Glutamatergic neuron (in vitro differentiated cells): ENCODE results near the gene HOOK2. TPM values are rescaled to one million over a fixed set of nuclear protein-coding genes. Genes with fewer than 3 reads are reported as not detected.

Experiments used
- DNase-seq: peaks from one replicate; pipeline ENCODE4 v3.0.0; 2022
- H3K27ac Mint-ChIP-seq: one replicate; pipeline ENCODE4 v1.8.0; 2020; ENCODE audit warnings: mild to moderate bottlenecking, mixed read lengths, inconsistent platforms; ENCODE audit not compliant: unreplicated experiment
- H3K27me3 Mint-ChIP-seq: one replicate; pipeline ENCODE4 v1.8.0; 2020; ENCODE audit warnings: mild to moderate bottlenecking, moderate library complexity, mixed read lengths, inconsistent platforms; ENCODE audit not compliant: unreplicated experiment
- H3K36me3 Mint-ChIP-seq: one replicate; pipeline ENCODE4 v1.8.0; 2020; ENCODE audit warnings: mild to moderate bottlenecking, mixed read lengths, inconsistent platforms; ENCODE audit not compliant: unreplicated experiment
- H3K4me1 Mint-ChIP-seq: one replicate; pipeline ENCODE4 v1.8.0; 2020; ENCODE audit warnings: mild to moderate bottlenecking, low read depth, mixed read lengths, inconsistent platforms; ENCODE audit not compliant: unreplicated experiment
- H3K4me3 Mint-ChIP-seq: one replicate; pipeline ENCODE4 v1.8.0; 2020; ENCODE audit warnings: mild to moderate bottlenecking, mixed read lengths, inconsistent platforms; ENCODE audit not compliant: unreplicated experiment
- H3K9me3 Mint-ChIP-seq: one replicate; pipeline ENCODE4 v1.8.0; 2020; ENCODE audit warnings: mild to moderate bottlenecking, moderate library complexity, mixed read lengths, inconsistent platforms; ENCODE audit not compliant: unreplicated experiment
- CTCF ChIP-seq: fragments of 200-600 bp; sonication (generic); IDR thresholded peaks from one replicate; pipeline ENCODE4 v1.5.0; 2021; ENCODE audit not compliant: partially characterized antibody, unreplicated experiment
- total RNA-seq: library from RNA; stranded (reverse); fragmentation: NEBNext Ultra II Directional; extraction: Animal tissue kit (Norgen Biotek cat#: 25700); gene quantifications from one replicate; pipeline ENCODE4 v1.2.1, GENCODE V29; 2021; ENCODE audit not compliant: unreplicated experiment

Gene HOOK2
- total RNA-seq, 1 donor from 2014 or later, result 40.1 TPM

- peak overlapping the region; percentile 48 for H3K27ac Mint-ChIP-seq
These were observed 14.7 kb upstream of the HOOK2 start for GRCh38 chr19:12789904-12790619.

GRCh38 chr19:12789098-12789903, 13.9 kb upstream of the HOOK2 start:
- Mint-ChIP-seq H3K27ac (peak overlapping the region; percentile 72), H3K4me1 (peaks cover 18% of the 10 kb centered on the region), H3K9me3 (peaks cover 15% of the 10 kb centered on the region), H3K36me3 (no peaks in the 10 kb centered on the region), H3K4me3 (peak overlapping the region; percentile 79), H3K27me3 (peaks cover 8% of the 10 kb centered on the region)
- peak; percentile 18 for DNase-seq
- TF ChIP-seq CTCF, result no peak

More at GRCh38 chr19:12789904-12790619, 14.7 kb upstream of the HOOK2 start:
- peaks cover 16% of the 10 kb centered on the region for H3K9me3 Mint-ChIP-seq
- DNase-seq, result peak; percentile 96
- peak overlapping the region; percentile 76 for H3K4me3 Mint-ChIP-seq
- no peaks in the 10 kb centered on the region for H3K36me3 Mint-ChIP-seq
- H3K4me1 Mint-ChIP-seq, result peaks cover 18% of the 10 kb centered on the region
- no peak for TF ChIP-seq CTCF
- H3K27me3 Mint-ChIP-seq, result peaks cover 9% of the 10 kb centered on the region

- DNase-seq, result peak; percentile 63
- peaks cover 14% of the 10 kb centered on the region for H3K4me1 Mint-ChIP-seq
- peaks cover 12% of the 10 kb centered on the region for H3K9me3 Mint-ChIP-seq
- peak overlapping the region; percentile 79 for H3K4me3 Mint-ChIP-seq
- TF ChIP-seq CTCF, result no peak
- H3K36me3 Mint-ChIP-seq, result no peaks in the 10 kb centered on the region
- H3K27ac Mint-ChIP-seq, result peak overlapping the region; percentile 82
- H3K27me3 Mint-ChIP-seq, result peaks cover 6% of the 10 kb centered on the region
These were observed 13.3 kb upstream of the HOOK2 start for GRCh38 chr19:12788682-12789097.

GRCh38 chr19:12788042-12788681, 12.8 kb upstream of the HOOK2 start:
- no peak for TF ChIP-seq CTCF
- no peak for DNase-seq
- peaks cover 14% of the 10 kb centered on the region for H3K9me3 Mint-ChIP-seq
- peaks cover 9% of the 10 kb centered on the region for H3K27me3 Mint-ChIP-seq
- no peaks in the 10 kb centered on the region for H3K36me3 Mint-ChIP-seq
- H3K27ac Mint-ChIP-seq, result peak overlapping the region; percentile 82
- peak overlapping the region; percentile 57 for H3K4me3 Mint-ChIP-seq
- peaks cover 17% of the 10 kb centered on the region for H3K4me1 Mint-ChIP-seq
